ENCODE measurements around the gene ATP5F1D. TPM values are rescaled to one million over a fixed set of nuclear protein-coding genes. Genes with fewer than 3 reads are reported as not detected.

ATP5F1D gene
- polyA plus RNA-seq, 4 donors, result 83.4 to 185 (median 127) TPM

- no peak for DNase-seq (ENCODE audit: low read depth in 4 of 4, low spot score in 2 of 4)
Measured at GRCh38 chr19:1290196-1290702, 48.7 kb downstream of the ATP5F1D start.

GRCh38 chr19:1290703-1291651 is 49.4 kb downstream of the ATP5F1D start:
- DNase-seq (ENCODE audit: low read depth in 4 of 4, low spot score in 2 of 4), result no peak

GRCh38 chr19:1291761-1292418 is 50.3 kb downstream of the ATP5F1D start:
- DNase-seq (ENCODE audit: low read depth in 4 of 4, low spot score in 2 of 4), result no peak

- DNase-seq (ENCODE audit: low read depth in 4 of 4, low spot score in 2 of 4), result no peak
Measured at GRCh38 chr19:1292419-1293151, 51.0 kb downstream of the ATP5F1D start.

GRCh38 chr19:1293782-1294604 is 52.4 kb downstream of the ATP5F1D start:
- DNase-seq (ENCODE audit: low read depth in 4 of 4, low spot score in 2 of 4), result no peak

Other genes with a start within 250 kb of the ATP5F1D start
- gene GRIN3B, start 241.3 kb upstream of the ATP5F1D start, polyA plus RNA-seq (ENCODE audit: insufficient read length in 4 of 4), result 1 to 10 TPM in 2 of 4 donors, under 1 TPM in 2; 0.41 to 1.4 (median 1.0) TPM
- 100 to 1,000 TPM in 3 of 4 donors, 10 to 100 TPM in 1; 98.0 to 154 (median 130) TPM for gene TMEM259, start 220.6 kb upstream of the ATP5F1D start, polyA plus RNA-seq (ENCODE audit: insufficient read length in 4 of 4)
- not detected for gene RNU6-2, start 220.2 kb upstream of the ATP5F1D start, polyA plus RNA-seq (ENCODE audit: insufficient read length in 4 of 4)
- gene CNN2, start 215.1 kb upstream of the ATP5F1D start, polyA plus RNA-seq (ENCODE audit: insufficient read length in 4 of 4), result 100 to 1,000 TPM; 163 to 215 (median 186) TPM
- 10 to 100 TPM in 1 of 4 donors, 1 to 10 TPM in 3; 6.9 to 14.0 (median 8.5) TPM for gene ABCA7, start 201.6 kb upstream of the ATP5F1D start, polyA plus RNA-seq (ENCODE audit: insufficient read length in 4 of 4)
- 10 to 100 TPM in 3 of 4 donors, 1 to 10 TPM in 1; 9.4 to 14.9 (median 12.2) TPM for gene ARHGAP45, start 174.6 kb upstream of the ATP5F1D start, polyA plus RNA-seq (ENCODE audit: insufficient read length in 4 of 4)
- gene POLR2E, start 146.4 kb upstream of the ATP5F1D start, polyA plus RNA-seq (ENCODE audit: insufficient read length in 4 of 4), result 100 to 1,000 TPM; 139 to 183 (median 154) TPM
- 100 to 1,000 TPM; 240 to 321 (median 259) TPM for gene GPX4, start 137.8 kb upstream of the ATP5F1D start, polyA plus RNA-seq (ENCODE audit: insufficient read length in 4 of 4)
- 10 to 100 TPM; 15.2 to 22.8 (median 20.1) TPM for gene SBNO2, start 67.5 kb upstream of the ATP5F1D start, polyA plus RNA-seq (ENCODE audit: insufficient read length in 4 of 4)
- gene STK11, start 36.0 kb upstream of the ATP5F1D start, polyA plus RNA-seq (ENCODE audit: insufficient read length in 4 of 4), result 10 to 100 TPM; 59.1 to 64.4 (median 61.9) TPM
- 1 to 10 TPM; 1.1 to 5.9 (median 3.5) TPM for gene CBARP, start 3.7 kb upstream of the ATP5F1D start, polyA plus RNA-seq (ENCODE audit: insufficient read length in 4 of 4)
- 10 to 100 TPM; 39.9 to 83.0 (median 65.7) TPM for gene MIDN, start 6.8 kb downstream of the ATP5F1D start, polyA plus RNA-seq (ENCODE audit: insufficient read length in 4 of 4)
- 1,000 to 10,000 TPM in 1 of 4 donors, 100 to 1,000 TPM in 3; 787 to 1,013 (median 826) TPM for gene CIRBP, start 27.6 kb downstream of the ATP5F1D start, polyA plus RNA-seq (ENCODE audit: insufficient read length in 4 of 4)
- 10 to 100 TPM; 13.3 to 30.9 (median 26.1) TPM for gene FAM174C, start 33.8 kb downstream of the ATP5F1D start, polyA plus RNA-seq (ENCODE audit: insufficient read length in 4 of 4)
- gene EFNA2, start 44.1 kb downstream of the ATP5F1D start, polyA plus RNA-seq (ENCODE audit: insufficient read length in 4 of 4), result 1 to 10 TPM; 1.8 to 5.8 (median 4.3) TPM
- 10 to 100 TPM; 43.6 to 99.1 (median 85.1) TPM for gene NDUFS7, start 142.2 kb downstream of the ATP5F1D start, polyA plus RNA-seq (ENCODE audit: insufficient read length in 4 of 4)
- 10 to 100 TPM; 24.4 to 44.5 (median 40.2) TPM for gene GAMT, start 159.8 kb downstream of the ATP5F1D start, polyA plus RNA-seq (ENCODE audit: insufficient read length in 4 of 4)
- gene DAZAP1, start 165.8 kb downstream of the ATP5F1D start, polyA plus RNA-seq (ENCODE audit: insufficient read length in 4 of 4), result 100 to 1,000 TPM in 2 of 4 donors, 10 to 100 TPM in 2; 67.1 to 110 (median 95.0) TPM
- 1,000 to 10,000 TPM in 1 of 4 donors, 100 to 1,000 TPM in 3; 623 to 1,048 (median 767) TPM for gene RPS15, start 196.6 kb downstream of the ATP5F1D start, polyA plus RNA-seq (ENCODE audit: insufficient read length in 4 of 4)
- 1 to 10 TPM; 1.1 to 2.0 (median 1.8) TPM for gene APC2, start 208.4 kb downstream of the ATP5F1D start, polyA plus RNA-seq (ENCODE audit: insufficient read length in 4 of 4)
- gene C19orf25, start 237.5 kb downstream of the ATP5F1D start, polyA plus RNA-seq (ENCODE audit: insufficient read length in 4 of 4), result 10 to 100 TPM; 17.1 to 38.3 (median 33.1) TPM
- gene PCSK4, start 248.6 kb downstream of the ATP5F1D start, polyA plus RNA-seq (ENCODE audit: insufficient read length in 4 of 4), result 10 to 100 TPM in 1 of 4 donors, 1 to 10 TPM in 3; 3.5 to 11.6 (median 7.4) TPM
- 10 to 100 TPM; 12.5 to 24.8 (median 18.2) TPM for gene REEP6, start 249.4 kb downstream of the ATP5F1D start, polyA plus RNA-seq (ENCODE audit: insufficient read length in 4 of 4)